CD4-positive, alpha-beta T cell treated with Interleukin-21 for 1 hour (primary cell): ENCODE results near the gene PRKACA.
A peak's percentile ranks its signal among the peaks of the same experiment; 100 is the strongest.
"Not testable (repeated sequence)": the region's sequence is repeated elsewhere in the genome, so short reads cannot be mapped to it uniquely, and the experiment has no call there.

Source experiments
- DNase-seq: peaks from one replicate; pipeline ENCODE4 v3.0.0-alpha.2; 2020

PRKACA gene

GRCh38 chr19:14147797-14148605, 30.4 kb upstream of the PRKACA start:
- DNase-seq: peak; percentile 61

GRCh38 chr19:14146789-14147216, 29.2 kb upstream of the PRKACA start:
- DNase-seq: no peak

GRCh38 chr19:14146169-14146568, 28.6 kb upstream of the PRKACA start:
- not testable (repeated sequence) for DNase-seq

- no peak for DNase-seq
These were observed 27.8 kb upstream of the PRKACA start for GRCh38 chr19:14145381-14145780.

- DNase-seq: no peak
These were observed 25.0 kb upstream of the PRKACA start for GRCh38 chr19:14142262-14143190.

GRCh38 chr19:14141041-14141440, 23.5 kb upstream of the PRKACA start:
- DNase-seq: no peak

- DNase-seq: no peak
These were observed 22.4 kb upstream of the PRKACA start for GRCh38 chr19:14139944-14140343.

GRCh38 chr19:14138576-14139265, 21.2 kb upstream of the PRKACA start:
- no peak for DNase-seq

- peak; percentile 99 for DNase-seq
These were observed 19.1 kb upstream of the PRKACA start, which contains the start of gene ASF1B for GRCh38 chr19:14136509-14137281. Gene ASF1B, minus strand, starts transcription at chr19:14136589. Its CDS starts 133 bp downstream, at chr19:14136456.

- DNase-seq: no peak
These were observed 18.5 kb upstream of the PRKACA start for GRCh38 chr19:14135985-14136508.

- DNase-seq: no peak
These were observed 17.8 kb upstream of the PRKACA start for GRCh38 chr19:14135355-14135754.

GRCh38 chr19:14127929-14128509, 10.5 kb upstream of the PRKACA start:
- no peak for DNase-seq

- no peak for DNase-seq
These were observed 9.6 kb upstream of the PRKACA start for GRCh38 chr19:14127176-14127575.

GRCh38 chr19:14122924-14123323, 5.4 kb upstream of the PRKACA start:
- DNase-seq: no peak

- no peak for DNase-seq
These were observed 2.9 kb upstream of the PRKACA start for GRCh38 chr19:14120497-14120780.

- no peak for DNase-seq
These were observed 2.3 kb upstream of the PRKACA start for GRCh38 chr19:14119644-14120496.

- DNase-seq: no peak
These were observed 1.6 kb upstream of the PRKACA start for GRCh38 chr19:14119146-14119545.

GRCh38 chr19:14118165-14119051, 846 bp upstream of the PRKACA start:
- DNase-seq: peak; percentile 64

GRCh38 chr19:14116918-14117578, 514 bp downstream of the PRKACA start:
- no peak for DNase-seq
